Measurements from ENCODE around the gene SRF. TPM values are rescaled to one million over a fixed set of nuclear protein-coding genes. Genes with fewer than 3 reads are reported as not detected.

Gene SRF
- total and polyA plus RNA-seq, 8 donors, result 20.2 to 36.3 (median 31.0) TPM

DNA sequence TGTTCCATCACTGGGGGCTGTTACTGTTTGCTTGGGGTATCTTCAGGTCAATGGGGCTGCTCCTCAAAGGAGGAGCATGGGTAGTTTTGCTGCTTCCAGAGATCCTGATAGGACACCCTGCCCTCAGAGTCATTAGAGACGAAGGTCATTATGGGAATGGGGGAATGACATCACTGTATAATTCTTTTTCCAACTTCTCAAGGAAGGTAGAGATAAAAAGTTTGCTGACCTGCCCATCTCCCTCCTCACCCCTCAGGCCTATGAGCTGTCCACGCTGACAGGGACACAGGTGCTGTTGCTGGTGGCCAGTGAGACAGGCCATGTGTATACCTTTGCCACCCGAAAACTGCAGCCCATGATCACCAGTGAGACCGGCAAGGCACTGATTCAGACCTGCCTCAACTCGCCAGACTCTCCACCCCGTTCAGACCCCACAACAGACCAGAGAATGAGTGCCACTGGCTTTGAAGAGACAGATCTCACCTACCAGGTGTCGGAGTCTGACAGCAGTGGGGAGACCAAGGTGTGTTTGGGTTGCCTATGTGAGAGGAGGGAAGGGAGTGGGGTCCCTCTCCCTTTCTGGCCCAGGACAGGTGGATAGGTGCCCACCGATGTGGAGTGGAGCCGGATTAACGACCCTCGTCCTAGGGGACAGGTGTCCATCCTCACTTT lies 2.7 kb downstream of the SRF start:
- Histone ChIP-seq H3K36me3 (peaks cover 0 to 36% of the 10 kb centered on the region in 2 donors), H3K9me3 (no peaks in the 10 kb centered on the region), H3K4me3 (peak overlapping the region; percentile 85 to 96), H3K4me1 (peaks cover 24 to 52% of the 10 kb centered on the region in 2 donors), H3K27ac (peak overlapping the region; percentile 86 to 97), H3K27me3 (no peaks in the 10 kb centered on the region)
- TF ChIP-seq, protein P1, sequence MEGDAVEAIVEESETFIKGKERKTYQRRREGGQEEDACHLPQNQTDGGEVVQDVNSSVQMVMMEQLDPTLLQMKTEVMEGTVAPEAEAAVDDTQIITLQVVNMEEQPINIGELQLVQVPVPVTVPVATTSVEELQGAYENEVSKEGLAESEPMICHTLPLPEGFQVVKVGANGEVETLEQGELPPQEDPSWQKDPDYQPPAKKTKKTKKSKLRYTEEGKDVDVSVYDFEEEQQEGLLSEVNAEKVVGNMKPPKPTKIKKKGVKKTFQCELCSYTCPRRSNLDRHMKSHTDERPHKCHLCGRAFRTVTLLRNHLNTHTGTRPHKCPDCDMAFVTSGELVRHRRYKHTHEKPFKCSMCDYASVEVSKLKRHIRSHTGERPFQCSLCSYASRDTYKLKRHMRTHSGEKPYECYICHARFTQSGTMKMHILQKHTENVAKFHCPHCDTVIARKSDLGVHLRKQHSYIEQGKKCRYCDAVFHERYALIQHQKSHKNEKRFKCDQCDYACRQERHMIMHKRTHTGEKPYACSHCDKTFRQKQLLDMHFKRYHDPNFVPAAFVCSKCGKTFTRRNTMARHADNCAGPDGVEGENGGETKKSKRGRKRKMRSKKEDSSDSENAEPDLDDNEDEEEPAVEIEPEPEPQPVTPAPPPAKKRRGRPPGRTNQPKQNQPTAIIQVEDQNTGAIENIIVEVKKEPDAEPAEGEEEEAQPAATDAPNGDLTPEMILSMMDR (IDR thresholded peaks at IDR 0.05), result no peak
- DNase-seq (no peak), ATAC-seq (no peak)
- intact Hi-C loops (cut with DNase I), result no loop called here

DNA sequence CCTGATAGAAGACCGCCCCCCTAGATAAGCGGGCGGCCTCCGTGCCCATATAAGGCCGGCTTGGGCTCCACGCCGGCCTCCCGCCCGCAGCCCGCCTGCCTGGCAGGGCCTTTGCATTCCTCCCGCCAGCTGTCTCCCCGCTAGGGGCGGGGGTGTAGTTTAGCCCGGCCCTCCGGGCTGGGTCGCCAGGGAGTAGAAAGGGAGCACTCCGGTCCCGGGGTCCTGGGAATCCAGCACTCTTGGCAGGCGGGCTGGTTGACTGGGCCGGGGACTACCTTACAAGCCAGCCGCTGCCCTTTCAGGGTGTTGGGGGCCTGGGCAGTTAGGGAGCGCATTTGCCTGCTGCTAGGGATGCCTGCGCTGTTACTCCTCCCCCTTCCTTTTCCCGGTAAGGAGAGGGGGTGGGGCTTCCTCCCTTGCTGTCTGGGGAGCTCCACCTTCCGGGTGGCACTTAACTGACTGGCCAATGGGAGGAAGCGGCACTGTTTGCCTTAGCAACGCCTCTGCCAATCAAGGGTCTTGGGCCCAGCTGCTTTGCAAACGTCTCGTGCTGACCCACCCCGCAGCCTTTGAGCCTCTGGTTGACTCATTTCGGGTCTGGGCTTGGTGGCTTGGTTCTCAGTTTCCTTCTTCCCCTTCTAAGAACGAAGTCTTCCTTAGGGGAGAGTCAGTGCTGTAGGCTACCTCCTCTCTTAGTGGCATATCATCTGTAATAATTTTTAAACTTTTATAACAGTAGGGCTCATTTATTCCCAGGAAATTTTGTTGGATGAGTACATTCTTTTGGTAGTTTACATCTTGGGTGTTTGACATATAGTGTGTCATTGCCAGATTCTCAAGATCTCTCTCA lies 3.4 kb downstream of the SRF start:
- Histone ChIP-seq H3K4me3 (peak overlapping the region; percentile 32 to 96), H3K4me1 (peaks cover 24 to 52% of the 10 kb centered on the region in 2 donors), H3K36me3 (peaks cover 0 to 43% of the 10 kb centered on the region in 2 donors), H3K27ac (peak overlapping the region; percentile 86 to 97), H3K27me3 (no peaks in the 10 kb centered on the region), H3K9me3 (no peaks in the 10 kb centered on the region)
- DNase-seq (peak; percentile 95 to 99 (median 99)), ATAC-seq (peak; percentile 80)
- intact Hi-C loops (cut with DNase I), result no loop called here
- TF ChIP-seq, protein P1 (IDR thresholded peaks at IDR 0.05), result peak in 1 of 2 donors; percentile 12

DNA sequence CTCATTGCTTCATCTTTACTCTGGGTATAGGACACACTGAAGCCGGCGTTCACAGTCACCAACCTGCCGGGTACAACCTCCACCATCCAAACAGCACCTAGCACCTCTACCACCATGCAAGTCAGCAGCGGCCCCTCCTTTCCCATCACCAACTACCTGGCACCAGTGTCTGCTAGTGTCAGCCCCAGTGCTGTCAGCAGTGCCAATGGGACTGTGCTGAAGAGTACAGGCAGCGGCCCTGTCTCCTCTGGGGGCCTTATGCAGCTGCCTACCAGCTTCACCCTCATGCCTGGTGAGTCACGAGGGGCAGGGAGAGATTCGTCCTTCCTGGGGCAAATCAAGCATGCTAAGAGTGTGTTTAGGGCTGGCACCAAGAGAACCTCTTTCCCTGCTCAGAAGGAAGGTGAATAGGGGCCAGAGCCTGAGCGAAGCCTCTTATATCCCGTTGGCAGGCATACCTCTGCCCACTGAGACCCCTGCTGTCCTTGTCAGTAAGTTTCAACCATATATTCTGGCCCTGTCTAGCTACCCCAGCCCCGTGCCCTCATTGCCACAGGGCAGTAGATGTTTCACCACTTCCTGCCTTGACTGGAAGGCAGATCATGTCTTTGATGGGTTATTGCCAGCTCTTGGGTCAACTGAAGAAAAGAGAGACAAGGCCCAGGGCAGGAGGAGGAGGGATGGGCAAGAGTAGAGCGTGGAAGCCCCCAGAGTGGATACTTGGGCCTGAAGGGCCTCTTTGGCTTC lies 4.8 kb downstream of the SRF start:
- Histone ChIP-seq H3K4me3 (no peak overlapping the region), H3K36me3 (peaks cover 0 to 53% of the 10 kb centered on the region in 2 donors), H3K9me3 (no peaks in the 10 kb centered on the region), H3K27ac (peak overlapping the region in 1 of 2 donors; percentile 97), H3K4me1 (peaks cover 24 to 45% of the 10 kb centered on the region in 2 donors), H3K27me3 (no peaks in the 10 kb centered on the region)
- ATAC-seq (no peak), DNase-seq (no peak)
- TF ChIP-seq, protein P1 (IDR thresholded peaks at IDR 0.05), result no peak
- intact Hi-C loops (cut with DNase I), result no loop called here

DNA sequence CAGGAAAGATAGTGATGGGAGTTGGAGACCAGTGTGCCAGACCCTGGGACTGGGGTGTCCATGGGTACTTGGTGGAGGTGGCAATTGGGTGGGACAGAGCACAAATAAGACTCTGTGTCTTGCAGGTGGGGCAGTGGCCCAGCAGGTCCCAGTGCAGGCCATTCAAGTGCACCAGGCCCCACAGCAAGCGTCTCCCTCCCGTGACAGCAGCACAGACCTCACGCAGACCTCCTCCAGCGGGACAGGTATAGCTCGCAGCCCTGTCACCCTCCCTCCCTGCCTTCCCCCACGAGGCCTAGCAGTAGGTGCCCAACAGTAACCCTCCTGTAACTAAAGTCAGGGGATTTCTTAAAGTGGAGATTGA lies 5.3 kb downstream of the SRF start:
- no peaks in the 10 kb centered on the region for H3K27me3 ChIP-seq
- peaks cover 26 to 51% of the 10 kb centered on the region in 2 donors for H3K4me1 ChIP-seq
- intact Hi-C loops (cut with DNase I), result no loop called here
- H3K27ac ChIP-seq, result peak overlapping the region in 1 of 2 donors; percentile 97
- no peaks in the 10 kb centered on the region for H3K9me3 ChIP-seq
- no peak overlapping the region for H3K4me3 ChIP-seq
- H3K36me3 ChIP-seq, result peaks cover 0 to 53% of the 10 kb centered on the region in 2 donors
- TF ChIP-seq, protein P1 (IDR thresholded peaks at IDR 0.05), result no peak
- ATAC-seq (no peak), DNase-seq (no peak)

Measured in left lung (tissue), 10 donors.